ENCODE results near the gene COPS8. TPM values are rescaled to one million over a fixed set of nuclear protein-coding genes. Genes with fewer than 3 reads are reported as not detected.
A peak's percentile ranks its signal among the peaks of the same experiment; 100 is the strongest.

Gene COPS8
- polyA plus RNA-seq, 3 donors, result 20.5 to 39.2 (median 36.4) TPM

DNA sequence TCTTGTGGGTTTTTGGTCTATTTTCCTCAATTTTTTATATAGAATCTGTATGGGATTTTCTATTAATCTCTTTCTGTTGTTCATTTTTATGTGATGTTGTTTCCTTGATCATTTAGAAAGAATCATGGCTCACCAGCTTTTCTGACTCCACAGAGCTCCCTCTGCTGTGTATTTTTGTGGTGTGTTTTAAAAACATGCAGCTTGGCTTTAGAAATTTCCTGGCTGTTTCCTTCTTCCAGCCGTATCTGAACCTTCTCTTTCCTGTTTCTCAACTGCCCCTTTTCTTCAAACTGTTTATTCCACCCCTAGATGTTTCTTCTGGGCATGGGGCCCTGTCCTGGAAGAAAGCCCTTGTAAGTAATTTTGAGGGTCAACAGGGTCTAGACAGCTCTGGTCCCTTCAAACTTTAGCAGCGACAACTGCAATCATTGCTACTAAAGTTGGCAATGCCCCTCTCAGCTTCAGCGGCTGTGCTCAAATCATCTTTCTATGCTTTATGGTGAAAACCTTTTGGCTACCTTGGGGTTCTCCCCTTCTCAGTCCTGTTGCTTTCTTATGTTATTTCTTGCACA, 17.6 kb upstream of the COPS8 start:
- Mint-ChIP-seq H3K4me3 (no peak overlapping the region), H3K9me3 (peaks cover 0 to 2% (median 0%) of the 10 kb centered on the region in 7 donors), H3K36me3 (no peaks in the 10 kb centered on the region), H3K4me1 (peaks cover 15% of the 10 kb centered on the region), H3K27me3 (ENCODE audit: low read depth in 3 of 3) (peaks cover 0 to 1% (median 1%) of the 10 kb centered on the region in 3 donors), H3K27ac (peak overlapping the region in 1 of 7 donors; percentile 1)
- Histone ChIP-seq H3K4me3 (replicated peaks in 1 of 3; ENCODE audit: low read depth in 2 of 3, low read length in 3 of 3) (no peak overlapping the region), H2AFZ (ENCODE audit: insufficient read depth, low read depth, low read length, poor library complexity, severe bottlenecking) (no peak overlapping the region), H3K9ac (ENCODE audit: insufficient read depth, low read length, poor library complexity, severe bottlenecking) (no peak overlapping the region), H3K27ac (ENCODE audit: low read depth in 1 of 2, low read length in 2 of 2) (no peak overlapping the region), H3K9me3 (replicated peaks in 1 of 2; ENCODE audit: control insufficient read depth in 1 of 2, insufficient read depth in 1 of 2, low read length in 2 of 2) (no peaks in the 10 kb centered on the region), H3K27me3 (ENCODE audit: control insufficient read depth in 2 of 2, insufficient read depth in 2 of 2, low read length in 2 of 2) (no peaks in the 10 kb centered on the region), H3K36me3 (replicated peaks in 1 of 2; ENCODE audit: control insufficient read depth in 1 of 2, insufficient read depth in 2 of 2, low read length in 2 of 2) (no peaks in the 10 kb centered on the region), H3K4me1 (ENCODE audit: control insufficient read depth in 1 of 2, insufficient read depth in 2 of 2, low read length in 2 of 2) (peaks cover 0 to 3% of the 10 kb centered on the region in 2 donors), H3K79me2 (ENCODE audit: insufficient read depth, low read length) (no peaks in the 10 kb centered on the region), H3K4me2 (replicated peaks; ENCODE audit: extremely low read depth, low read length, poor library complexity, severe bottlenecking) (no peak overlapping the region), H4K20me1 (ENCODE audit: insufficient read depth, low read length) (no peaks in the 10 kb centered on the region)
- intact Hi-C loops (cut with micrococcal nuclease), result no loop called here
- DNase-seq, result no peak
- TF ChIP-seq, protein P1, sequence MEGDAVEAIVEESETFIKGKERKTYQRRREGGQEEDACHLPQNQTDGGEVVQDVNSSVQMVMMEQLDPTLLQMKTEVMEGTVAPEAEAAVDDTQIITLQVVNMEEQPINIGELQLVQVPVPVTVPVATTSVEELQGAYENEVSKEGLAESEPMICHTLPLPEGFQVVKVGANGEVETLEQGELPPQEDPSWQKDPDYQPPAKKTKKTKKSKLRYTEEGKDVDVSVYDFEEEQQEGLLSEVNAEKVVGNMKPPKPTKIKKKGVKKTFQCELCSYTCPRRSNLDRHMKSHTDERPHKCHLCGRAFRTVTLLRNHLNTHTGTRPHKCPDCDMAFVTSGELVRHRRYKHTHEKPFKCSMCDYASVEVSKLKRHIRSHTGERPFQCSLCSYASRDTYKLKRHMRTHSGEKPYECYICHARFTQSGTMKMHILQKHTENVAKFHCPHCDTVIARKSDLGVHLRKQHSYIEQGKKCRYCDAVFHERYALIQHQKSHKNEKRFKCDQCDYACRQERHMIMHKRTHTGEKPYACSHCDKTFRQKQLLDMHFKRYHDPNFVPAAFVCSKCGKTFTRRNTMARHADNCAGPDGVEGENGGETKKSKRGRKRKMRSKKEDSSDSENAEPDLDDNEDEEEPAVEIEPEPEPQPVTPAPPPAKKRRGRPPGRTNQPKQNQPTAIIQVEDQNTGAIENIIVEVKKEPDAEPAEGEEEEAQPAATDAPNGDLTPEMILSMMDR (IDR thresholded peaks at IDR 0.05), result no peak
- WGBS (ENCODE audit: insufficient coverage), result 63% methylated on average over 2 of the region's 3 CpGs

DNA sequence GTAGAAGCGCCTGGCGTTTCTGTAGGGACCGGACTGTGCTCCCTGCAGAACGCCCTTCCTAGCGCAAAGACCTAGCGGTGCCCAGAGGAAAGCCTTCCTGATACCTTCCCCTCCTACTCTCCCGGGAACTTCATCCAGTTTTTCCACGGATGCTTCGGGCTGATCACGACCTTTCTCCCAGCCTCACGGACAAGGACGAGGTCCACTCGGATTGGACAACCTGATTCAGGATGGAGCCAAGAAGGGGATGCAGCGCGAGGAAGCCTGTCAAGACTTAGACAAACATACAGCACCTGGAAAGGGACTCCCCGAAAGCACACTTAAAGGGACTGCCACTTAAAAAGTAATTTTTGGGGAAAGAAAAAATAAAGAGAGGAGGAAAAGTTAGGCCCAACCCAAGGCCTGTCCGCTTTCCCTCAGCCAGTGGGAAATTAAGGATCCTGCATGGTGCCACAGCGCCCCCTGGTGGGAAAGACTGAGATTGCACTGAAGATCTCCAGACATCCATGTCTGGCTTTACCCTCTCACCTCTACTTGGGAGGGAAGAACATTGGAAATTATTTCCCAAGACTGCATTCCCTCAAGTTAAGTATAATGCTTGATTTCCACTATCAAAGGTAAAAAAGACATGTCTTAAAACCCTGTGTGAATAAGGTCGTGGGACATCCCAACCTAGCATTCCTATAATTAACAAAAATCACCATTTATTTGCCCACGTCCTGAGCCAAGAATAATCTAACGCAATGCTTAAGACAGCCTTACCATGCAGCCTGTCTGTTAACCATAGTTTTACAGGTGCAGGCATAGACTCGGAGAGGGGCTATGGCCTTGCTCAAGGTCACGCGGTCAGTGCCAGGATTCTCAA, 13.4 kb upstream of the COPS8 start:
- Histone ChIP-seq H3K9ac (ENCODE audit: insufficient read depth, low read length, poor library complexity, severe bottlenecking) (no peak overlapping the region), H3K9me3 (replicated peaks in 1 of 2; ENCODE audit: control insufficient read depth in 1 of 2, insufficient read depth in 1 of 2, low read length in 2 of 2) (no peaks in the 10 kb centered on the region), H3K4me1 (ENCODE audit: control insufficient read depth in 1 of 2, insufficient read depth in 2 of 2, low read length in 2 of 2) (no peaks in the 10 kb centered on the region), H3K27me3 (ENCODE audit: control insufficient read depth in 2 of 2, insufficient read depth in 2 of 2, low read length in 2 of 2) (no peaks in the 10 kb centered on the region), H3K4me2 (replicated peaks; ENCODE audit: extremely low read depth, low read length, poor library complexity, severe bottlenecking) (no peak overlapping the region), H3K27ac (ENCODE audit: low read depth in 1 of 2, low read length in 2 of 2) (no peak overlapping the region), H3K36me3 (replicated peaks in 1 of 2; ENCODE audit: control insufficient read depth in 1 of 2, insufficient read depth in 2 of 2, low read length in 2 of 2) (no peaks in the 10 kb centered on the region), H3K79me2 (ENCODE audit: insufficient read depth, low read length) (no peaks in the 10 kb centered on the region), H3K4me3 (replicated peaks in 1 of 3; ENCODE audit: low read depth in 2 of 3, low read length in 3 of 3) (no peak overlapping the region), H4K20me1 (ENCODE audit: insufficient read depth, low read length) (no peaks in the 10 kb centered on the region), H2AFZ (ENCODE audit: insufficient read depth, low read depth, low read length, poor library complexity, severe bottlenecking) (no peak overlapping the region)
- peak; percentile 46 to 59 (median 56) for DNase-seq
- 94% methylated on average over 21 of the region's 24 CpGs for WGBS (ENCODE audit: insufficient coverage)
- Mint-ChIP-seq H3K36me3 (no peaks in the 10 kb centered on the region), H3K9me3 (peaks cover 0 to 2% (median 0%) of the 10 kb centered on the region in 7 donors), H3K4me1 (peaks cover 9% of the 10 kb centered on the region), H3K4me3 (no peak overlapping the region), H3K27me3 (ENCODE audit: low read depth in 3 of 3) (peaks cover 0 to 1% (median 0%) of the 10 kb centered on the region in 3 donors), H3K27ac (peak overlapping the region in 1 of 7 donors; percentile 4)
- TF ChIP-seq, protein P1 (IDR thresholded peaks at IDR 0.05), result peak; percentile 99
- intact Hi-C loops (cut with micrococcal nuclease), result loop anchor here (2.0 to 5.0 kb wide), 3 partner anchors 560 to 720 kb away; no protein-coding TSS in a partner anchor
